Coronary artery (tissue), 2 donors: ENCODE results near the gene IFIT1B.
"Not testable (repeated sequence)": the region's sequence is repeated elsewhere in the genome, so short reads cannot be mapped to it uniquely, and the experiment has no call there.

ENCODE experiments used
- DNase-seq: peaks from one replicate; pipeline ENCODE4 v3.0.0-alpha.2; 2017; ENCODE audit warnings: low spot score
- H3K27ac ChIP-seq, 2 donors: fragments of 200-600 bp; sonication (generic); one replicate each; pipeline ENCODE4 v1.5.1; 2016 to 2019
- H3K4me3 ChIP-seq: fragments of 200-600 bp; sonication (generic); 2 replicates; pipeline ENCODE4 v1.5.1; 2016; ENCODE audit warnings: mild to moderate bottlenecking, moderate library complexity
- TF ChIP-seq, protein P1 (sequence below): fragments of 200-600 bp; sonication (generic); IDR thresholded peaks from one replicate; pipeline ENCODE4 v1.5.1; 2019; ENCODE audit warnings: antibody characterized with exemption

Gene IFIT1B, protein sequence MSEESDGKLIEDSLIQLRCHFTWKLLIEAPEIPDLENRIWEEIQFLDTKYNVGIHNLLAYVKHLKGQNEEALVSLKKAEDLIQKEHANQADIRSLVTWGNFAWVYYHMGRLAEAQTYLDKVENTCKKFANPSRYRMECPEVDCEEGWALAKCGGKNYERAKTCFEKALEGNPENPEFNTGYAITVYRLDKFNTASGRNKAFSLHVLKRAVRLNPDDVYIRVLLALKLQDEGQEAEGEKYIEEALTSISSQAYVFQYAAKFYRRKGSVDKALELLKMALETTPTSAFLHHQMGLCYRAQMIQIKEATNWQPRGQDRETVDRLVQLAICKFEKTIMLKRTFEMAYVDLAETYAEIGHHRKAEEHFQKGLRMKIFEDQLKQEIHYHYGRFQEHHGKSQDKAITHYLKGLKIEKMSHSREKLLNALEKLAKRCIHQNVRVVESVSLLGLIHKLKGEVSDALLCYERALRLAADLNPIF

DNA sequence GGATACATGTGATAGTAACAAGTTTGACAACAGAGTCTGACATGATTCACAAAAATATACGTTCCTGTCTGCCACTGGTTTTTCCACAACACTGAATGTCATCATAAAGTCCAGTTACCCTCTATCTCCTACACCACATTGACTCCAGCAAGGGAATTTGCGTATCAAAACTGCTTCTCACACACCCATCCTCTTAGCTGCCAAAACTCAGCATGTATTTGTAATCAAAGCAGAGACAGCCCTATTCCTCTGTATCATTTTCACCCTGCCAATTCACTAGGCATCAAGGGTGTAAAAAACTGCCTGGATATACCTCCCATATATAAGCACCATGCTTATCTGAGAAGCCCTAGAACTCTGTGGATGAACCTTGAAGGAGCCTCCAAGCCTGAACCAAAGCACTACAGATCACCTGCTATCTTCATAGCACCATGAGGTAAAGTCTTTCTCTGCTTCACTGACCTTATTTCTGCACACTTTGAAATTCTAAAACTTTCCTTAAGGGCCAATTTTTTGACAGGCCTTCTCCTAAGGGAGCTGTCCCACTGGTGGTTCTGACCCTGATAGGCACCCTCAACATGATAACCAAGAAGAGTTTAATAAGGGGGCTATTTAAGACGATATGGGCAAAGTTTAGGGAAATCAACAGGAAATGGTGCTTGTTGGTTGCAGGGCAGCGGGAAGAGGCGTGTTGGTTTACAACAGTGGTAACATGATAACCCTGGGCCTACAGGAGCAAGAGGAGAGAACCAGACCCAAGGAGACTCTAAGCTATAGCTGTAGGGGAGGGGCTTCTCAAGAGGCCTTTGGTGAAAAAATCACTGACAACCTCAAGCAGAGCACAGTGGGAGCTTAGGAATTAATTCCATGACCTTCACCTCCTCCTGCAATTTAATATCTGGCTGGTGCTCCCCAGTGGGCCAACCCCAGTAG, at the start of gene IFIT1B:
Gene IFIT1B (plus strand): TSS at position 352 of the 933 bp plus-strand sequence. CDS start 80 bp downstream, at position 432.
- Histone ChIP-seq H3K4me3 (no peak within 1 kb of the TSS), H3K27ac (no peak within 1 kb of the TSS)
- TF ChIP-seq, protein P1, sequence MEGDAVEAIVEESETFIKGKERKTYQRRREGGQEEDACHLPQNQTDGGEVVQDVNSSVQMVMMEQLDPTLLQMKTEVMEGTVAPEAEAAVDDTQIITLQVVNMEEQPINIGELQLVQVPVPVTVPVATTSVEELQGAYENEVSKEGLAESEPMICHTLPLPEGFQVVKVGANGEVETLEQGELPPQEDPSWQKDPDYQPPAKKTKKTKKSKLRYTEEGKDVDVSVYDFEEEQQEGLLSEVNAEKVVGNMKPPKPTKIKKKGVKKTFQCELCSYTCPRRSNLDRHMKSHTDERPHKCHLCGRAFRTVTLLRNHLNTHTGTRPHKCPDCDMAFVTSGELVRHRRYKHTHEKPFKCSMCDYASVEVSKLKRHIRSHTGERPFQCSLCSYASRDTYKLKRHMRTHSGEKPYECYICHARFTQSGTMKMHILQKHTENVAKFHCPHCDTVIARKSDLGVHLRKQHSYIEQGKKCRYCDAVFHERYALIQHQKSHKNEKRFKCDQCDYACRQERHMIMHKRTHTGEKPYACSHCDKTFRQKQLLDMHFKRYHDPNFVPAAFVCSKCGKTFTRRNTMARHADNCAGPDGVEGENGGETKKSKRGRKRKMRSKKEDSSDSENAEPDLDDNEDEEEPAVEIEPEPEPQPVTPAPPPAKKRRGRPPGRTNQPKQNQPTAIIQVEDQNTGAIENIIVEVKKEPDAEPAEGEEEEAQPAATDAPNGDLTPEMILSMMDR: no peak
- DNase-seq: no peak

DNA sequence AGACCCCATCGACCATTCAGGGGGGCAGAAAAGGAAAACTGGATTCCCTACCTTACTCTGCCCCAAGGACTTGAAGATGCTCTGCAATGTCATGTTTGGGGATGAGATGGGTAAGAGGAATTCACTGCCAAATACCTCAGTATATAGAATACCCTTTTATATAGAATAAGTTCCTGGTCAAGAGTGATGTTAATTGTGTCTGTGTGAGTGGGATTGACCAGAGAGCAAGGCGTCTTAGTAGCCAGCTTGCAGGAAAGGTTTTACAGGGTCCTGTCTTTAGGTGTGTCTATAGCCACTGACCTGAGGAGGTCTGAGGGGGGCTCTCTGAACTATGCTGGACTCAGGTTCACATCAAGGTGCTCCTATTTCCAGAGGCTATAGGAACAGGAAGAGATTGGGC, 48.7 kb upstream of the IFIT1B start:
- no peak for DNase-seq
- H3K27ac ChIP-seq: peak overlapping the region in 1 of 2 donors; percentile 45
- TF ChIP-seq, protein P1: no peak
- no peak overlapping the region for H3K4me3 ChIP-seq

DNA sequence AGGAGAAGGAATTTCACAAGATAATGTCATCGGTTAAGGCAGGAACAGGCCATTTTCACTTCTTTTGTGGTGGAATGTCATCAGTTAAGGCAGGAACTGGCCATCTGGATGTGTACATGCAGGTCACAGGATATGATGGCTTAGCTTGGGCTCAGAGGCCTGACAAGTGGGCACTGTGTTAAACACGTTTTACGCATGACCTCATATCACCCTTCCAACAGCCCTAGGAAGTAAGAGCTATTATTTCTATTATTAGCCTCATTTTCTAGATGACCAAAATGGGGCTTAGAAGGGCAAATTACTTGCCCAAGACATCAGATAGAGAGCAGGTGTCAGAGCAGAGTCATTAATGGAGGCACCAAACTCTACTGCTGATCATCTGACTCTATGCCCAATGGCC, 47.8 kb upstream of the IFIT1B start:
- H3K4me3 ChIP-seq, DNase-seq: not testable (repeated sequence)
- peak overlapping the region in 1 of 2 donors; percentile 45 for H3K27ac ChIP-seq

DNA sequence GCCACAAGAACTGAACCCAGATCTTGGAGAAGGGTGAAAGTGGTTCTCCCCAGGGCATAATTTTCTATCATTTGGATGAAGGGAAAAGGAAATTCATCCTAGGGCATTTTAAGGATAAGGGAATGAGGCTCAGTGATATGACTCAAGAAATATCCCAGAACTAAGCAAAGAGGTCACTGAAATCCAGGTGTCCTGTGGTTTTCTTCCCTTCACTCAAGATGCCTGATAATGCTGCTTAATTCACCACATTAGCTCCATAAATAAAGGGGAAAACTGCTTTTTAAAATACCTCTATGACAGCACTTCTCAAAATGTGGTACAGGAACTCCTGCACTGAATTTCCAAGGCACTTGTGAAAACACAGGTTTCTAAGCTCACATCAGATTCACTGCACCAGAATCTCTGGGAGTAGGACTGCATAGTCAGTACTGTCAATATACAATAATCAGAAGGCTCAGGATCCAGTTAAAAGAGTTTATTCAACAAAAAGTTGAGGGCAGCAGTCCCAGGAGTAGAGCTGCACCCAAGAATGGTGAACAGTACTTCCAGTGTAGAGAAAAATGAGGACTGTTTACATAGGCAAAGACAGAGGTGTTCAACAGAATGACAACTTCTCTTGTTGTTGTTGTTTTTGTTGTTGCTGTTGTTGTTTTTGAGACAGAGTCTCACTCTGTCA, 47.2 kb upstream of the IFIT1B start:
- no peak overlapping the region for H3K4me3 ChIP-seq
- peak overlapping the region in 1 of 2 donors; percentile 45 for H3K27ac ChIP-seq
- DNase-seq: no peak
- TF ChIP-seq, protein P1: no peak

DNA sequence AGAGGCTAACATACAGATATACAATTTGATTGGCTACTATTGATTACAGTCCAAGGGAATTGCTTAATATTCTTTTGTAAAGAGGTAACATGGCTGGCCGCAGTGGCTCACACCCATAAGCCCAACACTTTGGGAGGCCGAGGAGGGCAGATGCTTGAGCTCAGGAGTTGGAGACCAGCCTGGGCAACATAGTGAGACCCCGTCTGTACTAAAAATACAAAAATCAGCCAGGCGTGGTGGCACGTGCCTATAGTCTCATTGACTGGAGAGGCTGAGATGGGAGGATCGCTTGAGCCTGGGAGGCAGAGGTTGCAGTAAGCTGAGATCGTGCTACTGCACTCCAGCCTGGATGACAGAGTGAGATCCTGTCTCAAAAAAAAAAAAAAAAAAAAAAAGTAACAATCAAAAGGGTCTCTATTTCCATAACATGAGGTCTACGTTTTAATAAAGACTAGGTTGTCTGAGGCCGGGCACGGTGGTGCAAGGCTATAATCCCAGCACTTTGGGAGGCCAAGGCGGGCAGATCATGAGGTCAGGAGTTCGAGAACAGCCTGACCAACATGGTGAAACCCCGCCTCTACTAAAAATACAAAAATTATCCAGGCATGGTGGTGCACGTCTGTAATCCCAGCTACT, 46.3 kb upstream of the IFIT1B start:
- peak overlapping the region; percentile 65 for H3K4me3 ChIP-seq
- peak overlapping the region; percentile 50 to 82 for H3K27ac ChIP-seq
- DNase-seq: not testable (repeated sequence)

DNA sequence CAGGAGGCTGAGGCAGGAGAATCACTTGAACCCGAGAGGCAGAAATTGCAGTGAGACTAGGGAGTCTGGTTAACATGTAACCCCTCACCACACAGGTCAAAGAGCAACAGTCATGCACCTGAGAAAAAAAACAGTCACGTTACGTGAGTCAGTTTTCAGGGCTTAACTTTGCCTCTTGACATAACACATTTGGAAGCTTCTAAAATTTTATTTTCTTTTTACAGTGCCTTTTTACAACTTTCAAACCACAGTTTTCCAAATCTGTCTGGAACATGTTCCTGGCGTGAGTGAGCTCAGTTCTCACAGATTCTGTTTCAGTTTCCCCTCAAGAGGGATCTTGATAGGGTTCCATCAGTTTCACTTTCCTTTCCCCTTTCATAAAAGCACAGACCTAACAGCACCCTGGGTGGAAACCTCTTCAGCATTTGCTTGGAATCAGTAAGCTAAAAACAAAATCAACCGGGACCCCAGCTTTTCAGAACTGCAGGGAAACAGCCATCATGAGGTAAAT, 45.7 kb upstream of the IFIT1B start:
- TF ChIP-seq, protein P1: no peak
- DNase-seq: no peak
- Histone ChIP-seq H3K4me3 (peak overlapping the region; percentile 65), H3K27ac (peak overlapping the region; percentile 60 to 82)

DNA sequence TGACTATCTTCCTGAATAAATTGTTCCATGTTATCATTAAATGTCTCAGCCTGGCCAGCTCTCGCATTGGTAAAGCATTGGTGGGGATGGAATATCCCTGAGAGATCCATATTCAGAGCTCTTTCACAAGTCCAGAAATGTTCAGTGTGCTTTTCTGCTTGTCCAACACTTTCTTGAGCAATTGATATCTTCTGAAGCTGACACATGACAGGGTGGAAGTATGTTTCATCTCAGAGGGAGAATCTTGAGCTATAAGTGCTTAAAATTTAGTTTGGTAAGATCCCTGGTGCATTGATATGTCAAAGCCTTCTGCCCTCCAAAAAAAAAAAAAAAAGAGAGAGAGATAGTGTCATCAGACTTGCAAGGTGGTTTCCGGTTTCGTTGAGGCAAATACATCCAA, 42.6 kb upstream of the IFIT1B start:
- no peak for DNase-seq
- TF ChIP-seq, protein P1: no peak
- Histone ChIP-seq H3K4me3 (no peak overlapping the region), H3K27ac (no peak overlapping the region)
